HG03095 (cell line): ENCODE data around the gene CHKA.

Source experiments
- ATAC-seq: cut with Tn5 transposase; IDR thresholded peaks from one replicate; pipeline ENCODE4 v1.9.1; 2021; ENCODE audit warnings: moderate library complexity; ENCODE audit not compliant: unreplicated experiment

The CHKA gene

DNA sequence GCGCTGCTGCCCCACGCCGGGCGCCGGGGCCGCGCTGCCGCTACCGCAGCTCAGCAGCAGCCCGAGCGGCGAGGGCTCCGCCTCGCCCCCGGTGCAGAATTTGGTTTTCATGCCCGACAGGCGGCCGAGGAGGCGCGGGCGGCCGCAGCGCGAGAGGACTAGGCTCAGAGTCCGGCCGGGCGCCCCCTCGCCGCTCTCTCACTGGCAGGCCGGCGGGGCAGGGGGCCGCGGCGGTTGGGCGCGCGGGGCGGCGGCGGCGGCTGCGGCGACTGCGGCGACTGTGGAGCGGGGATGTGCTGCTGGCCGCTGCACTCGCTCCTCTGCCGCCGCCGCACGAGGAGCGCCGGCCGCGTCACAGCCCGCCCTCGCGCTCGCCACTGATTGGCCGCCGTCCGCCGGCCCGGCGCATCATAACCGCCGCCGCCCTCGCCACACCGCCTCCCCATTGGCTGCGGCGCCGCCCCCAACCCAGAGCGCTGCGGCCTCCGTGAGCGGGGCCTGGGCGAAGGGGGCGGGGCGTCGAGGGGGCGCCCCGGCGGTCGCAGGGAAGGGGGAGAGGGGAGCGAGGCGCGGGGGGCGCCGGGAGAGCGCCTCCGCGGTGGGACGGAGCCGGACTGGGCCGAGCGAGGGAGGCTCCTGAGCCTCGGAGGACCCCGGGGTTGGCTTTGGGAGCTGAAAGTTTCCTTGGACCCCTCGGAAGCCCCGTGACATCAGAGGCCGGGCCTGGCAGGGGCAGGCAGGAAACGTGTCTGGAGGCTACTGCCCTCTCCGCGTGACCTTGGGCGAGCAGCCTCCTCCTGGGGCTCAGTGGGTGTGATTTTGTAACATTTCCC is at the start of gene CHKA:
Gene CHKA, minus strand, starts transcription at position 322 of the 833 bp plus-strand sequence. Its CDS starts 211 bp downstream, at position 111.
- peak; percentile 76 for ATAC-seq

DNA sequence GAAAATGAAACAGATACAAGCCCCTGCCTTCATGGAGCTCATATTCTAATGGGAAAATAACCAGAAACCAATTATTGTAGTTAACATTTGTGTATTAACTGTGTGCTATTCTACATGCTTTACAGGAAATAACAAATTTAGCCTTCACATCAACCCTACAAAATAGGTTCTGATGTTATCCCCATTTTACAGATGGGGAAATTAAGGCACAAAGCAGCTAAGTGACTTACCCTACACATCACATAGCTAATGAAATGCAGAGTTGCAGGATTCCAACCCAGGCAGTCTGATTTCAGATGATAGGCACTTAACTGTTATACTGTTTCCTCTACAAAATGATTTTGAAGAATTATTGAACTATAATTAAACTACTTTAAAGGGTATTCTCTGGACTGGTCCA is 48.3 kb upstream of the CHKA start:
- ATAC-seq, result no peak

DNA sequence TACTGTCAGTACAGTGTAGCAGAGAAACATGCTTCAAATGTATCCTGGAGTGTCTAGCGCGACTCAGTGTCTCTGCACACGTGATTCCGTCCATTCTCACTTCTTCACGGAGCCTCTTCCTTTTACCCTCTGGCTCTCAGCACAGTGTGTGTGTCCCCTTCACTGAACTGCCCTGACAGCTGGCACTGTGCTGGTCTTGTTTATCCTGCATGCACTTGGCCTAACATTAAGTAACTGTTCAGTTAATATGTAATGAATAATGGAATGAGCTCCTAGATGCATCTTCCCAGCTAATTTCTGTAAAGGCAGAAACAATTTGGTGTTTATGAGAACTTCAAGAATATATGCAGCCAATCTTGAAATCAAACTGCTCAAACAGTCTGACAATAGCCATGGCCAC is 47.5 kb upstream of the CHKA start:
- ATAC-seq, result no peak

DNA sequence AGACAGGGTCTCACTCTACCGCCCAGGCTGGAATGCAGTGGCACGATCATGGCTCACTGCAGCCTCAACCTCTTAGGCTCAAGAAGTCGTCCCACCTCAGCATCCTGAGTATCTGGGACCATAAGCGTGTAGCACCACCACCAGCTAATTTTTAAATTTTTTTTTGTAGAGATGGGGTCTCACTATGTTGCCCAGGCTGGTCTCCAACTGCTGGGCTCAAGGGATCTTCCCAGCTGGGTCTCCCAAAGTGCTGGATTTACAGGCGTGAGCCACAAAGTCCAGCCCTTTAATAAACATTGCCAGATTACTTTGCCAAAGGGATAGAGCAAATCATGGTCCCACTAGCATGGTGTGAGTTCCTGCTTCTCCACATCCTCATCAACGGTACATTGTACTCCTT is 46.3 kb upstream of the CHKA start:
- ATAC-seq, result no peak

DNA sequence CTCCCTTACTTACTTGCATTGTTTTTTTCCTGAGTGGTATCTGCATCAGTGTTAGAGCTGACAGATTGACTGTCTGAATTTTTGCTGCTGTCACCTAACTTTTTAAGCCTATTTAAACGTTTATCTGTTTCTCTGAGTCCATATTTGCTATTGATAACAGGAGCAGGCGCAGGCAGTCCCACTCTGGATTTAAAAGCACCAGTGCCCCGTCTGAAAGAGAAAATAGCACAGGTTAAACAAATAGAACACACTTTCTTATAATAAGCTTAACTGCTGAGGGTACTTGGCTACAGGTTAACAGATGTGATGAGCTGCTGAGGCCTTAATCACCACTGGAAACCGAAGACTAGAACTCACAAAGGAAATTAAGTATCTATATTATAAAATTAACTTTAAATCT is 45.8 kb upstream of the CHKA start:
- ATAC-seq, result no peak

DNA sequence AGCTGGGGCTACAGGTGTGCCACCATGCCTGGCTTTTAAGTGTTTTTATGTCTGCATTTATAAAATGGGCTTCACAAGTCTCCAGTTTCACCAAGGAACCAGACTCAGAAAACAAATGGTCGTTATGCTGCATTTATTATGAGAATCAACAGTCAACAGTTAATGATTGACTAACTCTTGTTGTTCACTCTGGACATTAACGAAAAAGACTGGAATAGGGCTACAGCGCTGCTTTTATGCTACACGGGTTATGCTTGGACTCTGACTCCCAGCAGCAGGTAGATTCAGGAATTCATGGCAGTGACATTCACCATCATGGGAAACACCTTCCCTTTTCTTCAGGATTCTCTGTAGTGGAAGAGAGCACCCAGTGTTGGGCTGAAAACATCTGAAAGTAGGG is 44.4 kb upstream of the CHKA start:
- no peak for ATAC-seq

DNA sequence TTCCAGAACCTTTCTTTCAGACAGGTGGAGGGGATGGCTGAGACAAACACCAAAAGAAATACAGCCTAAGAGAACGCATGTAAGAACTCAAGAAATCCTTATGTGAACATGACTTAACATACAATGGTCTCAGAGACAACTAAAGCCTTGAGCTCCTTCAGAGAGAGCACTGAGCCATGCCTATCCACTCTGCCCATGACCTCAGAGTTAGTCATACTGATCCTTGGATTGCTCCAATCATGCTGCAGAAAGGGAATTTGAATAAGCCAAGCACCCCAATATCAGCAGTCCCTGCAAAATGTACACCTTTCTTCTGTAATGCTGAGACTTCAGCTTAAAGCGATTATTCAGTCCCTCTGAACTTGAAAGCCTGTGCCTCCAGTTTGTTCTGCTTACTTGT is 43.2 kb upstream of the CHKA start:
- ATAC-seq, result no peak

DNA sequence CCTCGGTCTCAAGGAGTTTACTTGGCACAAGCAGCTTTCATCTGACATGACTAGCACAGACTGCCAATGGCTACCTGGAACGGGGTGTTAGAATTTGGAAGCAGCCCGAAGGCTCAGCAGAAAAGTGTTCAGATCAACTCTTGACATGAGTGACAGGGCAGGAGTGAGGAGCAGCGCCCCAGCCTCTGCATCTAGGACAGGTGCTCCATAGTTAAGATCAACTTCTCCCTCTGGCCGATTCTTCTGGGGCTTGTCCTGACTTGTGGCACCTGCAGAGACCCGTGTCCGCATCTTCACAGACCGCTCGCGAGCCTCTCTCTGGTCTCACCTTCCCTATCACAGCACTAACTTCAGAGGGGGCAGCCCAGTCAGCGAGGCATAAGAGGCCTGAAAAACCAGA is 42.5 kb upstream of the CHKA start:
- no peak for ATAC-seq

DNA sequence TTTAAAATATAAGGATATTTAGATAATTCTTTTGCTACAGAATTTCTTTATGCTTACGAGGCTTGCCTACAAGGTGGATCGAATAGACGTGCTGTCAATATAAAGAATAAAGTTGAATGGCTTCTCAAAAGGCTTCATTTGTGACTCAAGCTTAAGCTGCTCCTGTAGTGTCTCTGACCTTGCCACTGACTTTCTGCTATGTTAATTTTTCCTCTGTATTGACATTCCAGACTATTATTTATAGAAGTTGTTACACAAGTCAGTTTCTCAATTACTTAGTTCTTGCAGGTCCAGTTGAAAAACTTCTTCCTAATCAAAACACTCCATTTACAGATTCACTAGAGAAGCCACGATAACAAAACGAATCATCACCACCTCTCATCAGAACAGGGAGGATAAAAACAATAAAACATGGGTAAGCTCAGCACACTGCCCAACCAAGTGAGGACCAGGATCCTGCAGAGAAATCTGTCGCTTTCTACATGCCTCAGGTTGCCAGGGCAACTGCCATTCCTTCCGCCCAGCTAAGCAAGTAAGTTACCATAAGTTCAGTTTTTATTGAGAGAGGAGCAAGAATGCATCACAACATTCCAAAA is 39.0 kb upstream of the CHKA start:
- no peak for ATAC-seq

DNA sequence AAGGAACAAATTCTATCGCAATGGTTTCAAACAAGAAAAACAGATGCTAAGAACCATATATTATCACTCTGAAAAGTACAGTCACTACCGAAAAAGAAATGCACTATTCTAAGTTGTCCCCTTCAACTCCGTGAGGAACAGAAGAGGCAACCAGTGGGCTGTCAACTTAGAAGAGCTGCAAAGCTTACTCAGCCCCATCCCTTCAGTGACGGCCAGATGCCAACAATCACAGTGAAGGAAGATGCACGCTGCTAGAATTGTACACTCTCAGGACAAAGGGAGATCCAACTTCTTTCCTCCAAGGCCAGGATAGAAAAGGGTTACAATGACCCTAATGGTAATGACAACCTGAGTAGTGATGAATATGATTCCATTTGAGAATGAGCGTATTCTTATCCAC is 38.5 kb upstream of the CHKA start:
- no peak for ATAC-seq

DNA sequence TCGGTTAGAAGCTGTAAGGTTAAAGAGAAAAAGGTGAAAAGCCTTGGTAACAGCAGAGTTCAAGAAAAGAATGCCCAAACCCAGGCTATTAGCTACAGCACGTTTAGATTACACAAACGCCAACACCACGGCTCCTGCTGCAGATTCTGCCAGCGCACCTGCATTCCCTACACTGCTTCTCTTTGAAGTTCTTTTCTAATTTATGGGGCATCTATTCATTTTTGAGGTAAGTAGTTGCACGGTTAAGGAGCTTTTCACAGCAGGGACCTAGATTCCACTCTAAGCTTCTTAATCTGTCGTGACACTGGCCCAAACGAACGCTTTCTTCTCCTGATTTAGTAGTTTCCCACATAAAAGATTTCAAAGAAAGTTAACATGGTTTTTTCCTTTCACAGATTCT is 38.0 kb upstream of the CHKA start:
- no peak for ATAC-seq

DNA sequence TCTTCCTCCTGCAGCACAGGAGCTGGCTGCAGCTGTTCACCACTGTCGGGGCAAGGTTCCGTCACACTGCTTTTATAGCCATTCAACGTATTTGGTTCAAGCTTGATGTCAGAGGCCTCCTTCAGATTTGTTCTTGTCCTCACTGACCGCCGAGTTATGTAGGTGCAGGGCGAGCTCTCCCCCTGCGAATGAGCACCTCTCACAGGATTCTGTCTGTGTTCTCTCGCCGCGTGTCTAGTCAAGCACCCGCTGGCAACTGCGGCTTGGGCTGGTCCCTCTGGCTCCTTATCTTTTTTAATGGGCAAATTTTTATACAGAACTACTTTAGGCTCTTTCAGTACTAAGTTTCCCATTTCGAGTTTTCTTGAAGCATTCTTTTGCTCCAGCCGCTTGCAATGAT is 37.4 kb upstream of the CHKA start:
- no peak for ATAC-seq

DNA sequence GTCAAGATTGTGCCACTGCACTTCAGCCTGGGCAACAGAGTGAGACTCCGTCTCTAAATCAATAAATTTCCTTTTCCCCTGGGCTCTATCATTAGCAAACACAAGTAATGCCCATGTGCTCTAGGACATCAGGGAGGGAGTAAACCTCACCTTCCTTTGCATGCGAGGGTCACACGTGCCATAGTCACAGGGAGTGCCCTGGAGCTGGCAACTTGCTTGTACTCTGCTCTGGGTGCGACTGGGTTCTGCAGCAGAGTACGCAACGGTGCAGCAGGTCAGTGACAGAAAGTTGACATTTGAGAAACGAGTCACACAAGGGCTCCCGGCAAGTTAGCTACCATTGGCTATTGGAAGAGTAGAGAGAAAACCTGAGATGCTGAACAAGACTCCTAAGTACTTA is 32.6 kb upstream of the CHKA start:
- no peak for ATAC-seq

DNA sequence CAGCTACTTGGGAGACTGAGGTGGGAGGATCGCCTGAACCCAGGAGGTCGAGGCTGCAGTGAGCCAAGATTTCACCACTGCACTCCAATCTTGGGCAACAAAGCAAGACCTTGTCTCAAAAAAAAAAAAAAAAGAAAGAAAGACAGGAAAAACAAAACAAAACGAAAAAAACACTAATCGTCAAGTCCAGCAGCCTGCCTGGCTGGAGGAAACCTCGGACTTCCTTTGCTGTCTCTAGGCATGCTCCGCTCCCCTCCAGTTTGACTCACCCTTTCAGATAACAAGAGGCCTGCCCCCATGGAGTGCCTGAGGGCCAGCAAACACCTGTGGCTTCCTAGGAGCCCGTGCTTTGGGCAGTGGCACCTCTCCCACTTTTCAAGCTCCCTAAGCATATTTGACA is 28.8 kb upstream of the CHKA start:
- ATAC-seq, result no peak

DNA sequence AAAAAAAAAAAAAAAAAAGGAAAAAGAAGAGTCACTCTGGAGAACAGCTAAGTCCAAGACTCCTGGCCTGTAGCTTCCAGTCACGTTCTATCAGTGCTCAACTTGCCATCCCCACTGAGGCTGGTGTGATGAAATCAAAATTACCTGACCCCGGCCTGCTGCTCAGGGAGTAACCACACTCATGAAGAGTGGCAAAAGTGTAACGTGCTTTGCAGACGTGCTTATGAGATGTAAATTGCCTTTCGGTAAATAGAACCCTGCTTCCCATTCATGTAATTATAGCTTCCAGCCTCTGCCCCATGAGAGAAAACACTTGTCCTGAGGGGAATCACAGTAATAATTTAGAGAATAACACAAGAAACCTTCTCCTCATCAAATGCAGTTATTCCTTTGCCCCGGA is 28.2 kb upstream of the CHKA start:
- no peak for ATAC-seq

DNA sequence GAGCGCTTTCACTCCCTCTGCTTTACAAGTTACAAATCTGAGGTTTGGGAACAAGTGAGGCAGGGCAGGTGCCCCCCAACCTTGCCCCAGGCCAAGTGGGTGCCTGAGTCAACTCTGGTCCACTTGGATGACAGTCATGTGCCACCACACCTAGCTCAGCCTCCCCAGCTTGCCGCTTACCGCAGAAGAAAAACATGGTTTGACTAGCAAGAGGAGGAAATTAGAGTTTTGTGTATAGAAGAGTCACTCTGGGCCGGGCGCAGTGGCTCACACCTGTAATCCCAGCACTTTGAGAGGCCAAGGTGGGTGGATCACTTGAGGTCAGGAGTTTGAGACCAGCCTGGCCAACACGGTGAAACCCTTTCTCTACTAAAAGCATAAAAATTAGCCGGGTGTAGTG is 27.7 kb upstream of the CHKA start:
- no peak for ATAC-seq

DNA sequence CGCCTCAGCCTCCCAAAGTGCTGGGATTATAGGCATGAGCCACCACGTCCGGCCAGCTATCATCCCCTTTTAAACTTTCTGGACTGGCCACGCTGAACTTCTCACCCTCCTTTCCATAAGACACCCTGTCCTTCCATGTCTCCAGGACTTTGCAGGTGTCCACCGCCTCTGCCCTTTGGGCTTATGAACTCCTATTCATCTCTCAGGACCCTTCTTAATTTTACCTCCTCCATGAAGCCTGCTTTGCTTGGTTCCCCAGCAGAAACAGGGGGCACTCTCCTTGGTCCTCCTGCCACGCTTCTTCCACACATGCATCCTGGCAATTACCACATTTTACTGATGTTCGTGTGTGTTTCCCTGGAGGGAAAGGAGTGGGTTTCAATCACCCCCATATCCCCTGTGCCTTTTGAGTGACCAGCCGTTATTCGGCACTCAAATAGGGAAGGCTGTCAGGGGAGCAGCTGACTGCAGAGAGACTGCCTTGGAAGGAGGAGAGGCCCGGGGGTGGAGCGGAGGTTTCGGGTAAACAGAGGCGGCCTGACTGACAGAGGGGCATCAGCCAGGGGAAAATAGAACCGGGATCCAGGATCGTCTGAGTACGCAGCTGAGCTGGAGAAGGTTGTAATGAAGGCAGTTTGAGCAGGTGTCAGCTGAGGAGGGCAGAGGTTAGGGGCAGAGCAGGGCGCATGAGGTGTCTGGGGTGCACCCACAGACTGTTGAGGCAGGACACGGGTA is 27.1 kb upstream of the CHKA start:
- no peak for ATAC-seq

DNA sequence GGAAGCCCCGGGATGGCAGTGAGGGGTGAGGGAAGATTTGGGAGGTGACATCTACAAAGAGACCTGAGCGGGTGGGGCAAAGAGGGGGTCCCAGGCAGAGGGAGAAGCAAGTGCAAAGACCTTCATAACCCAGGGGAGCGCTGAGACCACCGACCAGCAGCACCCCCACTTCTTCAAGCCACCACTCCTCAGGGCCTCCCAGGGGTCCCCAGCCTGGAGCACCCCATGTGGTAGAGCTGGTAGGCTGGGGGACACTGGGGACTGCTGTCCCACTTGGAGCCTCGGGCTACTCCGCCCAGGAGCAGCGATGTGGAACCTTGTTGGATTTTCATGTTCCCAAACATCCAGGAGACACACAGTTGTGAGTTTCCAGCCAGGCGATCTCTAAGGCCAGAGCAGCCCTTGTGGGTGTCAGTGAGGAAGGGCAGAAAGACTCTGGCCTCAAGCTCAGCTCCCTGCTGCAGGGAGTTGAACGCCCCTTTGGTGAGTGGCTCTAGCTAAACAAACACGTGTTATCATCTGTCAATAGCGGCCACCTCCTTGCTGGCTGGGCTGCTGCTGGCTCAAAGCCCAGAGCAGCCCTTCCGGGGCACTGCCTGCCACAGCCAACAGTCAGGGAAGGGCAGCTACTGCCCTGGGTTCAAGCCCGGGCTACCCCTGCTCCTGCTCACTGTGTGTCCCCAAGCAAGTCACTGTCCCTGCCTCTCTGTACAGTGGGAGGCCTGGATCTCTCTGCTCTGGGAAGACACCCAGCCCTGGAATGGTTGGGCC is 25.7 kb upstream of the CHKA start:
- ATAC-seq, result no peak

DNA sequence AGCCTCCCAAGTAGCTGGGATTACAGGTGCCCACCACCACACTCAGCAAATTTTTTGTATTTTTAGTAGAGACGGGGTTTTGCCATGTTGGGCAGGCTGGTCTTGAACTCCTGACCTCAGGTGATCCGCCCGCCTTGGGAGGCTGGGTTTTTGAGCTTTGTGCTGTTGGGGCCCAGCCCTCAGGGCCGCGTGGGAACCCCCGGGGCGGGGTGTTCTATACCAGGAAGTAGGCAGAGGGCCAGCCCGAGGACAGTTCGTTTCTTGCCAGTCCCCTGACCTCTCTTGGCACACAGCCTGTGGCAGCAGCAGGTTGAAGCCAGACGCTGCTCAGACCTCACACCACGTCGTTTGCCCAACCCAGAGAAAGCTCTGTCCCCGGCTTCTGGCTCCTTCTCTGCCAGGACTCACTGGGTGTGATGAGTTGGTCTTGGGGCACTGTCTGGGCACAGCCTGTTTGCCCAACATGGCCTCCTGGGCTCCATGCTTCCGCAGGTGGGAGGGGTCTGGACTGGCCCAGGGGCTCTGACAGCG is 24.9 kb upstream of the CHKA start:
- no peak for ATAC-seq

DNA sequence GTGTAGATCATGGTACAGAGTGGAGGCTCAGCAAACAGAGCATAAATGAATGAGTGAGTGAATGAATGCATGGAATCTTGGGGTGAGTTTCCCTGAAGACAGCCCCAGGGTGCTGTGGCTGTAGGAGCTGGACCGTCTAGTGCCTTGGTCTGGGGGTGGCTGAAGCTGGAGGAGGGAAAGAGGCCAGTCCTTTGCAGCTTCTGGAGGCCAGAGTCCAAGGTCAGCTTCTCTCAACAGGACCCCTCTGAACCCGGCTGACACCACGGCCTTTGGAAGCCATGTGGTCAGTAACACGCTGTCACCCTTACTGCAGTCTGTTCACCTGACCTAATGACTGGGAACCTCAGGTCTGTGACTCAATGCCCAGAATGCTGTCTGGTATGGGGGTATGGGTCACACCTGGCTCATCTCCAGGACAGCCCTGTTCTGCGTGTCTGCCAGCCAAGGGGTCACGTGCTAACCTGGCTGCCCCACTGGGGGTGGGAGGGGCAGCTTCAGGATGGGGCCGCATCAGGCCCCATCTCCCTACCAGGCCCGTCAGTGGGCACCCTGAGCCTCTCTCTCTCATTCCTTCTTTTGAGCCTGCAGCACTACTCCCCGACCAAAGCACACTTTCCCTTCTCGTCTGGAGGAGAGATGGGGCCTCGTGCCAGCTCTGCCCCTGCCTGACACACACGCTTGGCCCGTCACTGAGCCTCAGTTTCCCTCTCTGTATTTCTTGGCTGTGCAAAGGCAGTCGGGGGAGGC is 24.1 kb upstream of the CHKA start:
- no peak for ATAC-seq
